HL-60 (cell line): ENCODE results near the gene HOXB5.

Source experiments
- GABPA ChIP-seq: IDR thresholded peaks from 2 replicates; pipeline ENCODE4 v1.6.1; 2012; ENCODE audit warnings: low read depth
- POLR2AphosphoS5 ChIP-seq: IDR thresholded peaks from 2 replicates; pipeline ENCODE4 v1.6.1; 2012; ENCODE audit warnings: low read depth
- SPI1 ChIP-seq: IDR thresholded peaks from 2 replicates; pipeline ENCODE4 v1.6.1; 2012; ENCODE audit warnings: low read depth, mild to moderate bottlenecking, borderline replicate concordance
- TF ChIP-seq, protein P1 (sequence below): IDR thresholded peaks from one replicate; pipeline ENCODE4 v1.5.1; 2011; ENCODE audit warnings: low read length, control low read depth, inconsistent platforms; ENCODE audit not compliant: insufficient read depth
- TF ChIP-seq, protein P2 (sequence below): IDR thresholded peaks from 2 replicates; pipeline ENCODE4 v1.6.1; 2012; ENCODE audit warnings: low read depth; ENCODE audit not compliant: insufficient replicate concordance

- no peak for TF ChIP-seq POLR2AphosphoS5
- TF ChIP-seq, protein P1, sequence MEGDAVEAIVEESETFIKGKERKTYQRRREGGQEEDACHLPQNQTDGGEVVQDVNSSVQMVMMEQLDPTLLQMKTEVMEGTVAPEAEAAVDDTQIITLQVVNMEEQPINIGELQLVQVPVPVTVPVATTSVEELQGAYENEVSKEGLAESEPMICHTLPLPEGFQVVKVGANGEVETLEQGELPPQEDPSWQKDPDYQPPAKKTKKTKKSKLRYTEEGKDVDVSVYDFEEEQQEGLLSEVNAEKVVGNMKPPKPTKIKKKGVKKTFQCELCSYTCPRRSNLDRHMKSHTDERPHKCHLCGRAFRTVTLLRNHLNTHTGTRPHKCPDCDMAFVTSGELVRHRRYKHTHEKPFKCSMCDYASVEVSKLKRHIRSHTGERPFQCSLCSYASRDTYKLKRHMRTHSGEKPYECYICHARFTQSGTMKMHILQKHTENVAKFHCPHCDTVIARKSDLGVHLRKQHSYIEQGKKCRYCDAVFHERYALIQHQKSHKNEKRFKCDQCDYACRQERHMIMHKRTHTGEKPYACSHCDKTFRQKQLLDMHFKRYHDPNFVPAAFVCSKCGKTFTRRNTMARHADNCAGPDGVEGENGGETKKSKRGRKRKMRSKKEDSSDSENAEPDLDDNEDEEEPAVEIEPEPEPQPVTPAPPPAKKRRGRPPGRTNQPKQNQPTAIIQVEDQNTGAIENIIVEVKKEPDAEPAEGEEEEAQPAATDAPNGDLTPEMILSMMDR: no peak
- TF ChIP-seq GABPA: no peak
- TF ChIP-seq, protein P2, sequence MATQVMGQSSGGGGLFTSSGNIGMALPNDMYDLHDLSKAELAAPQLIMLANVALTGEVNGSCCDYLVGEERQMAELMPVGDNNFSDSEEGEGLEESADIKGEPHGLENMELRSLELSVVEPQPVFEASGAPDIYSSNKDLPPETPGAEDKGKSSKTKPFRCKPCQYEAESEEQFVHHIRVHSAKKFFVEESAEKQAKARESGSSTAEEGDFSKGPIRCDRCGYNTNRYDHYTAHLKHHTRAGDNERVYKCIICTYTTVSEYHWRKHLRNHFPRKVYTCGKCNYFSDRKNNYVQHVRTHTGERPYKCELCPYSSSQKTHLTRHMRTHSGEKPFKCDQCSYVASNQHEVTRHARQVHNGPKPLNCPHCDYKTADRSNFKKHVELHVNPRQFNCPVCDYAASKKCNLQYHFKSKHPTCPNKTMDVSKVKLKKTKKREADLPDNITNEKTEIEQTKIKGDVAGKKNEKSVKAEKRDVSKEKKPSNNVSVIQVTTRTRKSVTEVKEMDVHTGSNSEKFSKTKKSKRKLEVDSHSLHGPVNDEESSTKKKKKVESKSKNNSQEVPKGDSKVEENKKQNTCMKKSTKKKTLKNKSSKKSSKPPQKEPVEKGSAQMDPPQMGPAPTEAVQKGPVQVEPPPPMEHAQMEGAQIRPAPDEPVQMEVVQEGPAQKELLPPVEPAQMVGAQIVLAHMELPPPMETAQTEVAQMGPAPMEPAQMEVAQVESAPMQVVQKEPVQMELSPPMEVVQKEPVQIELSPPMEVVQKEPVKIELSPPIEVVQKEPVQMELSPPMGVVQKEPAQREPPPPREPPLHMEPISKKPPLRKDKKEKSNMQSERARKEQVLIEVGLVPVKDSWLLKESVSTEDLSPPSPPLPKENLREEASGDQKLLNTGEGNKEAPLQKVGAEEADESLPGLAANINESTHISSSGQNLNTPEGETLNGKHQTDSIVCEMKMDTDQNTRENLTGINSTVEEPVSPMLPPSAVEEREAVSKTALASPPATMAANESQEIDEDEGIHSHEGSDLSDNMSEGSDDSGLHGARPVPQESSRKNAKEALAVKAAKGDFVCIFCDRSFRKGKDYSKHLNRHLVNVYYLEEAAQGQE: no peak
- no peak for TF ChIP-seq SPI1
Measured at GRCh38 chr17:48551596-48552465, 41.7 kb downstream of the HOXB5 start.
